Measurements from ENCODE around the gene DAGLB. TPM values are rescaled to one million over a fixed set of nuclear protein-coding genes. Genes with fewer than 3 reads are reported as not detected.

The DAGLB gene
- total RNA-seq, 1 donor from 2014 or later, result 27.0 TPM

GRCh38 chr7:6417408-6417807, 30.3 kb downstream of the DAGLB start:
- H3K4me3 Mint-ChIP-seq, result no peak overlapping the region
- no peak for DNase-seq (ENCODE audit: extremely low spot score, unreplicated experiment)
- H3K9me3 Mint-ChIP-seq, result no peaks in the 10 kb centered on the region
- no peaks in the 10 kb centered on the region for H3K4me1 Mint-ChIP-seq (ENCODE audit: unreplicated experiment)
- TF ChIP-seq CTCF (conservative IDR thresholded peaks at IDR 0.05), result no peak
- H3K36me3 Mint-ChIP-seq, result peaks cover 20% of the 10 kb centered on the region
- no peaks in the 10 kb centered on the region for H3K27me3 Mint-ChIP-seq
- no peak overlapping the region for H3K27ac Mint-ChIP-seq

- Mint-ChIP-seq H3K36me3 (peaks cover 22% of the 10 kb centered on the region), H3K4me1 (ENCODE audit: unreplicated experiment) (no peaks in the 10 kb centered on the region), H3K27me3 (no peaks in the 10 kb centered on the region), H3K27ac (no peak overlapping the region), H3K4me3 (no peak overlapping the region), H3K9me3 (no peaks in the 10 kb centered on the region)
- no peak for TF ChIP-seq CTCF (conservative IDR thresholded peaks at IDR 0.05)
- DNase-seq (ENCODE audit: extremely low spot score, unreplicated experiment), result no peak
Measured at GRCh38 chr7:6416516-6417145, 31.1 kb downstream of the DAGLB start.

GRCh38 chr7:6413637-6414036, 34.1 kb downstream of the DAGLB start:
- H3K4me3 Mint-ChIP-seq, result no peak overlapping the region
- H3K4me1 Mint-ChIP-seq (ENCODE audit: unreplicated experiment), result no peaks in the 10 kb centered on the region
- no peaks in the 10 kb centered on the region for H3K27me3 Mint-ChIP-seq
- H3K36me3 Mint-ChIP-seq, result peaks cover 28% of the 10 kb centered on the region
- no peak for DNase-seq (ENCODE audit: extremely low spot score, unreplicated experiment)
- H3K9me3 Mint-ChIP-seq, result no peaks in the 10 kb centered on the region
- H3K27ac Mint-ChIP-seq, result no peak overlapping the region
- no peak for TF ChIP-seq CTCF (conservative IDR thresholded peaks at IDR 0.05)

DNA sequence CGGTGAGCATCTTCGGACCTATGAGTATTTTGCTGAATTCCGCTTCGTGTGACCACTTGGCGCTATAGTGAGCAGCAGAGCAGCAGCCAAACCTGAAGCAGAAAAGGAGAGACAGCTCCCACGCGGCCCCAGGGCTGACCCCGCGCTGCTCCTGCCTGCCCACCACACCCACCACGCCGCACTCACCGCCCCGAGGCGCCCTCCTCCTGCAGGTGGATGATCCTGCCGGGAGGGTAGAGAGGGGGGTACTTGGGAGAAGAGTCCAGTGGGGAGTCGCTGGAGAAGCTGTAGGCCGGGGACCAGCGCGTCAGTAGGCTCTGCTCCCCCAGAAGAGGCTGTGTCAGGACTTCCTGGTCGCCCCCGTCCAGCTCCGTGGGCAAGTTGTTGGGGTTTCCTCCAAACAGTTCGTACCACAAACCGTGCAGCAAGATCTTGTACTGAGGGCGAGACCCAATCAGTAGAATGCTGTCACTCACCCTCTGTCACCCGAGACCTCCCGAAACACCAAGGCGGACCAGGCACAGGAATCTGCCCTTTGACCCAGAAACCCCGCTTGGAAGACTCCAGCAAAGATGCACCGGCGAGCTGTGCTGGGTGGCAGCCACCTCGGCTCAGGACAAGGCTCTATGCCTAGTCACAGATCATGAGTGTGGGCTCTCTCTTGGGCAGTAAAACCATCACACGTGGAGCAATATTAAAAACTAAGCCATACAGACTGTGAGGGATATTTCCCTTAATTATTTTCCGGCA, 37.6 kb downstream of the DAGLB start:
- Mint-ChIP-seq H3K4me1 (ENCODE audit: unreplicated experiment) (no peaks in the 10 kb centered on the region), H3K9me3 (no peaks in the 10 kb centered on the region), H3K27me3 (no peaks in the 10 kb centered on the region), H3K4me3 (no peak overlapping the region), H3K36me3 (peaks cover 35% of the 10 kb centered on the region), H3K27ac (no peak overlapping the region)
- no peak for TF ChIP-seq CTCF (conservative IDR thresholded peaks at IDR 0.05)
- no peak for DNase-seq (ENCODE audit: extremely low spot score, unreplicated experiment)

GRCh38 chr7:6409091-6409490, 38.7 kb downstream of the DAGLB start:
- H3K9me3 Mint-ChIP-seq, result no peaks in the 10 kb centered on the region
- peak overlapping the region; percentile 69 for H3K27ac Mint-ChIP-seq
- H3K4me1 Mint-ChIP-seq (ENCODE audit: unreplicated experiment), result no peaks in the 10 kb centered on the region
- H3K27me3 Mint-ChIP-seq, result no peaks in the 10 kb centered on the region
- no peak for DNase-seq (ENCODE audit: extremely low spot score, unreplicated experiment)
- H3K4me3 Mint-ChIP-seq, result no peak overlapping the region
- TF ChIP-seq CTCF (conservative IDR thresholded peaks at IDR 0.05), result no peak
- H3K36me3 Mint-ChIP-seq, result peaks cover 33% of the 10 kb centered on the region

Data from type B pancreatic cell (in vitro differentiated cells).